Erythroblast (primary cell): ENCODE data around the gene TMEM131L.

Experiments used
- GATA1 ChIP-seq: IDR thresholded peaks from 2 replicates; pipeline ENCODE4 v1.6.1; 2011; ENCODE audit warnings: low read depth, mild to moderate bottlenecking, control low read depth, low read length, moderate library complexity
- POLR2A ChIP-seq: IDR thresholded peaks from 2 replicates; pipeline ENCODE4 v1.6.1; 2011; ENCODE audit warnings: mild to moderate bottlenecking, low read length

- TF ChIP-seq POLR2A (no peak), GATA1 (no peak)
Observed at GRCh38 chr4:153542834-153543233, 76.7 kb downstream of the TMEM131L start.
